ENCODE measurements around the gene EIF5. TPM values are rescaled to one million over a fixed set of nuclear protein-coding genes. Genes with fewer than 3 reads are reported as not detected.
A peak's percentile ranks its signal among the peaks of the same experiment; 100 is the strongest.

The EIF5 gene
- total RNA-seq, 1 experiment from 2014 or later = 327 TPM

GRCh38 chr14:103370087-103370486, 36.0 kb downstream of the EIF5 start:
- BruUV-seq (replicated peaks) = no TSS peak
- TF ChIP-seq CTCF (IDR thresholded peaks at IDR 0.05; ENCODE audit: unreplicated experiment) = no peak
- intact Hi-C loops (cut with micrococcal nuclease) = no loop called here
- no peak overlapping the region for H3K27ac Mint-ChIP-seq (ENCODE audit: low read depth, unreplicated experiment)
- peaks cover 14% of the 10 kb centered on the region for H3K9me3 Mint-ChIP-seq (ENCODE audit: unreplicated experiment)
- no peaks in the 10 kb centered on the region for H3K27me3 Mint-ChIP-seq (ENCODE audit: insufficient read depth, unreplicated experiment)
- CTCF ChIA-PET = no interaction called here
- POLR2A ChIA-PET = interaction anchor here (0.7 to 1.2 kb wide), 2 partner anchors 36 to 116 kb away, joined by 3 to 5 read pairs; partner anchors contain the start of gene EIF5
- H3K4me3 Mint-ChIP-seq (ENCODE audit: unreplicated experiment) = no peak overlapping the region
- peaks cover 4% of the 10 kb centered on the region for H3K36me3 Mint-ChIP-seq (ENCODE audit: insufficient read depth, unreplicated experiment)
- DNase-seq (ENCODE audit: unreplicated experiment) = no peak
- peaks cover 11% of the 10 kb centered on the region for H3K4me1 Mint-ChIP-seq (ENCODE audit: insufficient read depth, unreplicated experiment)

- Mint-ChIP-seq H3K9me3 (ENCODE audit: unreplicated experiment) (peaks cover 7% of the 10 kb centered on the region), H3K4me3 (ENCODE audit: unreplicated experiment) (no peak overlapping the region), H3K36me3 (ENCODE audit: insufficient read depth, unreplicated experiment) (peaks cover 4% of the 10 kb centered on the region), H3K27me3 (ENCODE audit: insufficient read depth, unreplicated experiment) (no peaks in the 10 kb centered on the region), H3K27ac (ENCODE audit: low read depth, unreplicated experiment) (peak overlapping the region; percentile 64), H3K4me1 (ENCODE audit: insufficient read depth, unreplicated experiment) (peaks cover 11% of the 10 kb centered on the region)
- no TSS peak for BruUV-seq (replicated peaks)
- ChIA-PET POLR2A (interaction anchor here (0.8 to 2.0 kb wide), 9 partner anchors 10 to 39 kb away, joined by 3 to 13 read pairs (median 4); partner anchors contain the start of genes EIF5 and MARK3), CTCF (interaction anchor here (0.7 to 1.0 kb wide), 2 partner anchors 19 to 24 kb away, joined by 3 to 5 read pairs; no protein-coding TSS in a partner anchor)
- intact Hi-C loops (cut with micrococcal nuclease) = no loop called here
- DNase-seq (ENCODE audit: unreplicated experiment) = no peak
- TF ChIP-seq CTCF (IDR thresholded peaks at IDR 0.05; ENCODE audit: unreplicated experiment) = no peak
These were observed 38.0 kb downstream of the EIF5 start for GRCh38 chr14:103372017-103372416.

- H3K4me1 Mint-ChIP-seq (ENCODE audit: insufficient read depth, unreplicated experiment) = peaks cover 10% of the 10 kb centered on the region
- no peak for TF ChIP-seq CTCF (IDR thresholded peaks at IDR 0.05; ENCODE audit: unreplicated experiment)
- intact Hi-C loops (cut with micrococcal nuclease) = no loop called here
- TSS peak; percentile 65 for BruUV-seq (replicated peaks)
- peak overlapping the region; percentile 64 for H3K27ac Mint-ChIP-seq (ENCODE audit: low read depth, unreplicated experiment)
- H3K36me3 Mint-ChIP-seq (ENCODE audit: insufficient read depth, unreplicated experiment) = peaks cover 4% of the 10 kb centered on the region
- H3K27me3 Mint-ChIP-seq (ENCODE audit: insufficient read depth, unreplicated experiment) = no peaks in the 10 kb centered on the region
- DNase-seq (ENCODE audit: unreplicated experiment) = peak; percentile 91
- CTCF ChIA-PET = interaction anchor here (0.5 to 1.0 kb wide), 6 partner anchors 8 to 40 kb away, joined by 3 to 5 read pairs (median 3); no protein-coding TSS in a partner anchor
- POLR2A ChIA-PET = interaction anchor here (0.8 to 2.0 kb wide), 9 partner anchors 11 to 39 kb away, joined by 3 to 13 read pairs (median 4); partner anchors contain the start of genes EIF5 and MARK3
- H3K4me3 Mint-ChIP-seq (ENCODE audit: unreplicated experiment) = peak overlapping the region; percentile 4
- H3K9me3 Mint-ChIP-seq (ENCODE audit: unreplicated experiment) = peaks cover 7% of the 10 kb centered on the region
These were observed 38.7 kb downstream of the EIF5 start for GRCh38 chr14:103372552-103373304.

GRCh38 chr14:103374121-103374520, 40.1 kb downstream of the EIF5 start:
- Mint-ChIP-seq H3K4me1 (ENCODE audit: insufficient read depth, unreplicated experiment) (peaks cover 7% of the 10 kb centered on the region), H3K27ac (ENCODE audit: low read depth, unreplicated experiment) (no peak overlapping the region), H3K27me3 (ENCODE audit: insufficient read depth, unreplicated experiment) (no peaks in the 10 kb centered on the region), H3K9me3 (ENCODE audit: unreplicated experiment) (peaks cover 7% of the 10 kb centered on the region), H3K36me3 (ENCODE audit: insufficient read depth, unreplicated experiment) (peaks cover 4% of the 10 kb centered on the region), H3K4me3 (ENCODE audit: unreplicated experiment) (no peak overlapping the region)
- no peak for DNase-seq (ENCODE audit: unreplicated experiment)
- intact Hi-C loops (cut with micrococcal nuclease) = no loop called here
- ChIA-PET POLR2A (interaction anchor here (1.9 to 2.0 kb wide), 2 partner anchors 11 kb away, joined by 9 to 12 read pairs; partner anchors contain the start of gene MARK3), CTCF (interaction anchor here (0.9 kb wide), 1 partner anchor 21 kb away, joined by 4 read pairs; no protein-coding TSS in a partner anchor)
- BruUV-seq (replicated peaks) = no TSS peak
- TF ChIP-seq CTCF (IDR thresholded peaks at IDR 0.05; ENCODE audit: unreplicated experiment) = no peak

Data from MCF 10A (cell line).